GM23248 (cell line): ENCODE results near the gene PGS1. TPM values are rescaled to one million over a fixed set of nuclear protein-coding genes. Genes with fewer than 3 reads are reported as not detected.

Experiments
- DNase-seq: peaks from one replicate; pipeline ENCODE4 v3.0.0-alpha.2; 2015
- H2AFZ ChIP-seq: fragments of 200-600 bp; sonication (generic); 2 replicates; pipeline ENCODE4 v1.6.1; 2016; ENCODE audit warnings: antibody characterized with exemption
- H3F3A ChIP-seq: fragments of 200-600 bp; sonication (generic); 2 replicates; pipeline ENCODE4 v1.6.1; 2016; ENCODE audit warnings: mild to moderate bottlenecking, antibody characterized with exemption, mixed run types; ENCODE audit not compliant: insufficient read depth
- H3K27ac ChIP-seq: fragments of 200-600 bp; sonication (generic); 2 replicates; pipeline ENCODE4 v1.5.1; 2016; ENCODE audit warnings: mild to moderate bottlenecking
- H3K27me3 ChIP-seq: fragments of 200-600 bp; sonication (generic); replicated peaks from 2 replicates; pipeline ENCODE4 v1.6.1; 2016; ENCODE audit warnings: mild to moderate bottlenecking; ENCODE audit not compliant: insufficient read depth
- H3K36me3 ChIP-seq: fragments of 200-600 bp; sonication (generic); 2 replicates; pipeline ENCODE4 v1.6.1; 2016; ENCODE audit warnings: low read depth, mild to moderate bottlenecking
- H3K4me1 ChIP-seq: fragments of 200-600 bp; sonication (generic); 2 replicates; pipeline ENCODE4 v1.6.1; 2016; ENCODE audit warnings: mild to moderate bottlenecking; ENCODE audit not compliant: insufficient read depth
- H3K4me2 ChIP-seq: fragments of 200-600 bp; sonication (generic); one replicate; pipeline ENCODE4 v1.6.1; 2016; ENCODE audit warnings: mild to moderate bottlenecking; ENCODE audit not compliant: unreplicated experiment
- H3K4me3 ChIP-seq: fragments of 200-600 bp; sonication (generic); 2 replicates; pipeline ENCODE4 v1.5.1; 2016; ENCODE audit warnings: mild to moderate bottlenecking
- H3K79me2 ChIP-seq: fragments of 200-600 bp; sonication (generic); 2 replicates; pipeline ENCODE4 v1.6.1; 2016; ENCODE audit warnings: mild to moderate bottlenecking; ENCODE audit not compliant: insufficient read depth
- H3K9ac ChIP-seq: fragments of 200-600 bp; sonication (generic); 2 replicates; pipeline ENCODE4 v1.6.1; 2016; ENCODE audit warnings: mild to moderate bottlenecking
- H3K9me2 ChIP-seq: fragments of 200-600 bp; sonication (generic); 2 replicates; pipeline ENCODE4 v1.6.1; 2016; ENCODE audit warnings: mixed run types, mild to moderate bottlenecking, moderate library complexity; ENCODE audit not compliant: insufficient read depth
- H3K9me3 ChIP-seq: fragments of 200-600 bp; sonication (generic); one replicate; pipeline ENCODE4 v1.6.1; 2017; ENCODE audit warnings: low read depth
- H4K20me1 ChIP-seq: fragments of 200-600 bp; sonication (generic); 2 replicates; pipeline ENCODE4 v1.6.0; 2016; ENCODE audit not compliant: insufficient read depth
- EZH2 ChIP-seq: fragments of 200-600 bp; sonication (generic); IDR thresholded peaks from 2 replicates; pipeline ENCODE4 v1.6.1; 2018; ENCODE audit warnings: antibody characterized with exemption, mild to moderate bottlenecking; ENCODE audit not compliant: insufficient read depth, poor library complexity, severe bottlenecking
- EZH2phosphoT487 ChIP-seq: fragments of 200-600 bp; sonication (generic); IDR thresholded peaks from 2 replicates; pipeline ENCODE4 v1.6.1; 2018; ENCODE audit warnings: antibody characterized with exemption, moderate library complexity, mild to moderate bottlenecking, low read depth; ENCODE audit not compliant: insufficient read depth
- WGBS, 2 experiments: methylation state at CpG; one replicate each; pipeline ENCODE4 v1.1.6; 2015 to 2017; ENCODE audit warnings: low lambda C conversion rate in 2 of 2, low coverage in 1 of 2; ENCODE audit errors: missing lambda C conversion rate in 2 of 2; 5-methylcytosine and 5-hydroxymethylcytosine counted together
- in situ Hi-C: fragments of 300-500 bp; cut with MboI; formaldehyde crosslinking; loops from 2 replicates; pipeline ENCODE4 v1.15.0; 2020
- polyA plus RNA-seq: library from polyadenylated mRNA; unstranded; fragments of >200 nt; fragmentation: Nextera tagmentation; extraction: Ambion mirVana; gene quantifications from 2 replicates; pipeline ENCODE4 v1.2.1, GENCODE V29; 2016
- total RNA-seq: library from RNA; depleted of rRNA; stranded (reverse); fragments of >200 nt; shearing (Covaris generic); gene quantifications from 2 replicates; pipeline ENCODE4 v1.2.3, GENCODE V29; 2014

PGS1 gene
- total and polyA plus RNA-seq, 2 experiments from 2014 or later: 30.2 to 32.5 TPM

DNA sequence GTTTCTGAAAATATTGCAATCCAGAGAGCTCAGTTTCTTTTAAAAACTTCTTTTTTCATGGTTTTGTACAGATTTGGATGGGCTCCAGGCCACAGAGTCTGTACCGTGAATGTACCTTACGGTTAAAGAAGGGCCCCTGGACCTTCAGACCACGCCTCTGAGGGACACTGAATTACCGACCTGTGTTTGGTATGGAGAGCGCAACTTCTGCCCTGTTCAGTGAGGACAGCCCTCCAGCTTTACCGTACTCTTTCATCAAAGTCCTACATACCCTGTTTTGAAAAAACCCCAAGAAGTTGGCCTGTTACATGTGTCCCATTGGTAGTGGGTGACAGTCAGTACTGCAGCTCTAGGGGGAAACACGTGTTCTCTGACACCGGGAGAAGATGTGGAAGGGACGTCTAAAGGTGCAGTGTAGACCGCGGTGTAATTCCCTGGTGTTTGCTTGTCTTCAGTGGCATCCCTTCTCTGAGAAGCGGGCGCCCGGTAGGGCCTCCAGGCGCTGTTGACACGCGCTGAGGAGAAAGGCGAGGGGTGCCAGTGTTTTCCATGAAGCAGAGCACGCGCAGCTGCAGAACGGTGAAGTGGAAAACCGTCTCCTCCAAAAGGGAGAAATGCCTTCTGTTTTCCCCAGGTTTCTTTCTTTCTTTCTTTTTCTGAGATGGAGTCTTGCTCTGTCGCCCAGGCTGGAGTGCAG lies 6.2 kb downstream of the PGS1 start:
- in situ Hi-C loops: no loop called here
- H3K9ac ChIP-seq: peak overlapping the region; percentile 70
- H3K27ac ChIP-seq: peak overlapping the region; percentile 93
- no peaks in the 10 kb centered on the region for H3K36me3 ChIP-seq
- H3K4me3 ChIP-seq: no peak overlapping the region
- no peak overlapping the region for H2AFZ ChIP-seq
- no peaks in the 10 kb centered on the region for H3K9me3 ChIP-seq
- TF ChIP-seq EZH2phosphoT487 (no peak), EZH2 (no peak)
- no peaks in the 10 kb centered on the region for H3K9me2 ChIP-seq
- peaks cover 73% of the 10 kb centered on the region for H3F3A ChIP-seq
- 90 to 92% methylated on average over 23 of the region's 23 CpGs for WGBS, 2 experiments
- no peak for DNase-seq
- peaks cover 94% of the 10 kb centered on the region for H3K79me2 ChIP-seq
- H3K4me1 ChIP-seq: peaks cover 71% of the 10 kb centered on the region
- H3K27me3 ChIP-seq: no peaks in the 10 kb centered on the region
- H3K4me2 ChIP-seq: peak overlapping the region; percentile 64
- H4K20me1 ChIP-seq: no peaks in the 10 kb centered on the region

GRCh38 chr17:78387977-78388941 lies 9.8 kb downstream of the PGS1 start:
- no peaks in the 10 kb centered on the region for H4K20me1 ChIP-seq
- TF ChIP-seq EZH2phosphoT487: no peak
- TF ChIP-seq EZH2: no peak
- no peak overlapping the region for H3K27ac ChIP-seq
- no peaks in the 10 kb centered on the region for H3K9me3 ChIP-seq
- no peaks in the 10 kb centered on the region for H3K36me3 ChIP-seq
- H3K27me3 ChIP-seq: no peaks in the 10 kb centered on the region
- H3K4me1 ChIP-seq: peaks cover 69% of the 10 kb centered on the region
- no peak for DNase-seq
- no peak overlapping the region for H3K9ac ChIP-seq
- no peaks in the 10 kb centered on the region for H3K9me2 ChIP-seq
- in situ Hi-C loops: no loop called here
- H3K4me3 ChIP-seq: no peak overlapping the region
- H2AFZ ChIP-seq: no peak overlapping the region
- peaks cover 90% of the 10 kb centered on the region for H3K79me2 ChIP-seq
- H3K4me2 ChIP-seq: no peak overlapping the region
- 86% methylated on average over 10 of the region's 10 CpGs for WGBS, 2 experiments
- H3F3A ChIP-seq: peaks cover 66% of the 10 kb centered on the region

GRCh38 chr17:78390241-78391050 lies 12.0 kb downstream of the PGS1 start:
- Histone ChIP-seq H3K4me2 (peak overlapping the region; percentile 36), H3K36me3 (0 out of 2 replicates have a peak, but pooled peaks cover 4% of the 10 kb centered on the region), H3K9me2 (no peaks in the 10 kb centered on the region), H3K27me3 (no peaks in the 10 kb centered on the region), H3K79me2 (peaks cover 96% of the 10 kb centered on the region), H3F3A (peaks cover 47% of the 10 kb centered on the region), H3K27ac (peak overlapping the region; percentile 86), H3K4me1 (peaks cover 49% of the 10 kb centered on the region), H4K20me1 (no peaks in the 10 kb centered on the region), H3K4me3 (0 out of 2 replicates have a peak overlapping the region, but pooled peaks have one; percentile 12), H3K9ac (peak overlapping the region; percentile 59), H3K9me3 (no peaks in the 10 kb centered on the region), H2AFZ (no peak overlapping the region)
- 21 to 22% methylated on average over 15 of the region's 15 CpGs for WGBS, 2 experiments
- peak; percentile 97 for DNase-seq
- TF ChIP-seq EZH2 (no peak), EZH2phosphoT487 (no peak)
- in situ Hi-C loops: no loop called here

GRCh38 chr17:78391051-78391431 lies 12.6 kb downstream of the PGS1 start:
- peak overlapping the region; percentile 36 for H3K4me2 ChIP-seq
- H3K27ac ChIP-seq: peak overlapping the region; percentile 86
- H2AFZ ChIP-seq: no peak overlapping the region
- TF ChIP-seq EZH2: no peak
- no peak for TF ChIP-seq EZH2phosphoT487
- no peak overlapping the region for H3K4me3 ChIP-seq
- H3F3A ChIP-seq: peaks cover 41% of the 10 kb centered on the region
- peak overlapping the region; percentile 59 for H3K9ac ChIP-seq
- peaks cover 45% of the 10 kb centered on the region for H3K4me1 ChIP-seq
- H3K27me3 ChIP-seq: no peaks in the 10 kb centered on the region
- H3K79me2 ChIP-seq: peaks cover 96% of the 10 kb centered on the region
- 0 out of 2 replicates have a peak, but pooled peaks cover 4% of the 10 kb centered on the region for H3K36me3 ChIP-seq
- no peaks in the 10 kb centered on the region for H3K9me3 ChIP-seq
- in situ Hi-C loops: no loop called here
- 92% methylated on average over 11 of the region's 11 CpGs for WGBS, 2 experiments
- DNase-seq: no peak
- H4K20me1 ChIP-seq: no peaks in the 10 kb centered on the region
- no peaks in the 10 kb centered on the region for H3K9me2 ChIP-seq
